SU-DHL-6 (cell line): ENCODE data around the gene SYT15.
"Not testable (repeated sequence)": the region's sequence is repeated elsewhere in the genome, so short reads cannot be mapped to it uniquely, and the experiment has no call there.

ENCODE experiments used
- CTCF ChIP-seq: fragments of 200-600 bp; sonication (generic); IDR thresholded peaks from one replicate; pipeline ENCODE4 v1.5.1; 2017; ENCODE audit warnings: antibody characterized with exemption, mild to moderate bottlenecking, low read length, moderate library complexity; ENCODE audit not compliant: insufficient read depth, poor library complexity, severe bottlenecking
- EZH2phosphoT487 ChIP-seq: fragments of 200-600 bp; sonication (generic), shearing (Covaris generic); conservative IDR thresholded peaks from 2 replicates; pipeline ENCODE4 v1.6.1; 2018; ENCODE audit warnings: mild to moderate bottlenecking, antibody characterized with exemption, low read length, moderate library complexity, mixed read lengths

DNA sequence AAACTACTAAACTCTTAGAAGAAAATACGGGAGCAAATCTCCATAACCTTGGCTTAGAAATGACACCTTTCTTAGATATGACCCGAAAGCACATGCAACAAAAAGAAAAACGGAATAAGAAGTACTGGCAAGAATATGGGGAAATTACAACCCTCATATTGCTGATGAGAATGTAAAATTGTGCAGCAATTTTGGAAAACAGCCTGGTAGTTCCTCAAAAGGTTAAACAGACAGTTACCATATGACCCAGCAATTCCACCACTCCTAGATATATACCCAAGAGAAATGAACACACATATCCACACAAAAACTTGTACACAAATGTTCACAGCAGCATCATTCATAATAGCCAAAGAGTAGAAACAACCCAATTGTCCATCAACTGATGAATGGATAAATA, 37.3 kb downstream of the SYT15 start:
- TF ChIP-seq CTCF, EZH2phosphoT487: not testable (repeated sequence)
